Measurements from ENCODE around the gene PLPP3. TPM values are rescaled to one million over a fixed set of nuclear protein-coding genes. Genes with fewer than 3 reads are reported as not detected.

The PLPP3 gene
- polyA plus RNA-seq, 4 donors = 109 to 128 (median 119) TPM

GRCh38 chr1:56505792-56506743, 73.3 kb downstream of the PLPP3 start:
- no peak for DNase-seq (ENCODE audit: low read depth in 4 of 4, low spot score in 2 of 4)

- DNase-seq (ENCODE audit: low read depth in 4 of 4, low spot score in 2 of 4) = no peak
Measured at GRCh38 chr1:56502700-56503245, 76.6 kb downstream of the PLPP3 start.

- no peak for DNase-seq (ENCODE audit: low read depth in 4 of 4, low spot score in 2 of 4)
Measured at GRCh38 chr1:56501888-56502287, 77.5 kb downstream of the PLPP3 start.

GRCh38 chr1:56501426-56501825, 77.9 kb downstream of the PLPP3 start:
- DNase-seq (ENCODE audit: low read depth in 4 of 4, low spot score in 2 of 4) = no peak

- DNase-seq (ENCODE audit: low read depth in 4 of 4, low spot score in 2 of 4) = no peak
Measured at GRCh38 chr1:56496821-56497772, 82.3 kb downstream of the PLPP3 start.

GRCh38 chr1:56496158-56496557, 83.2 kb downstream of the PLPP3 start:
- no peak for DNase-seq (ENCODE audit: low read depth in 4 of 4, low spot score in 2 of 4)

GRCh38 chr1:56495538-56495937, 83.8 kb downstream of the PLPP3 start:
- DNase-seq (ENCODE audit: low read depth in 4 of 4, low spot score in 2 of 4) = no peak

- no peak for DNase-seq (ENCODE audit: low read depth in 4 of 4, low spot score in 2 of 4)
Measured at GRCh38 chr1:56494306-56494705, 85.1 kb downstream of the PLPP3 start.

- DNase-seq (ENCODE audit: low read depth in 4 of 4, low spot score in 2 of 4) = no peak
Measured at GRCh38 chr1:56493826-56494225, 85.5 kb downstream of the PLPP3 start.

GRCh38 chr1:56491441-56491840, 87.9 kb downstream of the PLPP3 start:
- DNase-seq (ENCODE audit: low read depth in 4 of 4, low spot score in 2 of 4) = no peak

- no peak for DNase-seq (ENCODE audit: low read depth in 4 of 4, low spot score in 2 of 4)
Measured at GRCh38 chr1:56490619-56491018, 88.7 kb downstream of the PLPP3 start.

GRCh38 chr1:56489695-56490094, 89.7 kb downstream of the PLPP3 start:
- DNase-seq (ENCODE audit: low read depth in 4 of 4, low spot score in 2 of 4) = no peak

GRCh38 chr1:56484695-56485094, 94.7 kb downstream of the PLPP3 start:
- no peak for DNase-seq (ENCODE audit: low read depth in 4 of 4, low spot score in 2 of 4)

- DNase-seq (ENCODE audit: low read depth in 4 of 4, low spot score in 2 of 4) = no peak
Measured at GRCh38 chr1:56483104-56483503, 96.3 kb downstream of the PLPP3 start.

- no peak for DNase-seq (ENCODE audit: low read depth in 4 of 4, low spot score in 2 of 4)
Measured at GRCh38 chr1:56482486-56482885, 96.9 kb downstream of the PLPP3 start.

- DNase-seq (ENCODE audit: low read depth in 4 of 4, low spot score in 2 of 4) = no peak
Measured at GRCh38 chr1:56481140-56481694, 98.1 kb downstream of the PLPP3 start.

GRCh38 chr1:56478734-56479133, 100.6 kb downstream of the PLPP3 start:
- DNase-seq (ENCODE audit: low read depth in 4 of 4, low spot score in 2 of 4) = no peak

- peak in 3 of 4 donors; percentile 18 to 54 (median 37) for DNase-seq (ENCODE audit: low read depth in 4 of 4, low spot score in 2 of 4)
Measured at GRCh38 chr1:56477164-56478111, 101.9 kb downstream of the PLPP3 start.

GRCh38 chr1:56473582-56474270, 105.6 kb downstream of the PLPP3 start:
- no peak for DNase-seq (ENCODE audit: low read depth in 4 of 4, low spot score in 2 of 4)

Measured in left renal cortex interstitium (tissue), 4 donors.